HL-60 (cell line): Measurements from ENCODE around the gene PODNL1.

Experiments used
- CTCF ChIP-seq: IDR thresholded peaks from one replicate; pipeline ENCODE4 v1.5.1; 2011; ENCODE audit warnings: low read length, control low read depth, inconsistent platforms; ENCODE audit not compliant: insufficient read depth
- GABPA ChIP-seq: IDR thresholded peaks from 2 replicates; pipeline ENCODE4 v1.6.1; 2012; ENCODE audit warnings: low read depth
- POLR2AphosphoS5 ChIP-seq: IDR thresholded peaks from 2 replicates; pipeline ENCODE4 v1.6.1; 2012; ENCODE audit warnings: low read depth
- SPI1 ChIP-seq: IDR thresholded peaks from 2 replicates; pipeline ENCODE4 v1.6.1; 2012; ENCODE audit warnings: low read depth, mild to moderate bottlenecking, borderline replicate concordance
- TF ChIP-seq, protein P1 (sequence below): IDR thresholded peaks from 2 replicates; pipeline ENCODE4 v1.6.1; 2012; ENCODE audit warnings: low read depth; ENCODE audit not compliant: insufficient replicate concordance

- no peak for TF ChIP-seq CTCF
- TF ChIP-seq POLR2AphosphoS5: no peak
- TF ChIP-seq SPI1: no peak
- TF ChIP-seq, protein P1, sequence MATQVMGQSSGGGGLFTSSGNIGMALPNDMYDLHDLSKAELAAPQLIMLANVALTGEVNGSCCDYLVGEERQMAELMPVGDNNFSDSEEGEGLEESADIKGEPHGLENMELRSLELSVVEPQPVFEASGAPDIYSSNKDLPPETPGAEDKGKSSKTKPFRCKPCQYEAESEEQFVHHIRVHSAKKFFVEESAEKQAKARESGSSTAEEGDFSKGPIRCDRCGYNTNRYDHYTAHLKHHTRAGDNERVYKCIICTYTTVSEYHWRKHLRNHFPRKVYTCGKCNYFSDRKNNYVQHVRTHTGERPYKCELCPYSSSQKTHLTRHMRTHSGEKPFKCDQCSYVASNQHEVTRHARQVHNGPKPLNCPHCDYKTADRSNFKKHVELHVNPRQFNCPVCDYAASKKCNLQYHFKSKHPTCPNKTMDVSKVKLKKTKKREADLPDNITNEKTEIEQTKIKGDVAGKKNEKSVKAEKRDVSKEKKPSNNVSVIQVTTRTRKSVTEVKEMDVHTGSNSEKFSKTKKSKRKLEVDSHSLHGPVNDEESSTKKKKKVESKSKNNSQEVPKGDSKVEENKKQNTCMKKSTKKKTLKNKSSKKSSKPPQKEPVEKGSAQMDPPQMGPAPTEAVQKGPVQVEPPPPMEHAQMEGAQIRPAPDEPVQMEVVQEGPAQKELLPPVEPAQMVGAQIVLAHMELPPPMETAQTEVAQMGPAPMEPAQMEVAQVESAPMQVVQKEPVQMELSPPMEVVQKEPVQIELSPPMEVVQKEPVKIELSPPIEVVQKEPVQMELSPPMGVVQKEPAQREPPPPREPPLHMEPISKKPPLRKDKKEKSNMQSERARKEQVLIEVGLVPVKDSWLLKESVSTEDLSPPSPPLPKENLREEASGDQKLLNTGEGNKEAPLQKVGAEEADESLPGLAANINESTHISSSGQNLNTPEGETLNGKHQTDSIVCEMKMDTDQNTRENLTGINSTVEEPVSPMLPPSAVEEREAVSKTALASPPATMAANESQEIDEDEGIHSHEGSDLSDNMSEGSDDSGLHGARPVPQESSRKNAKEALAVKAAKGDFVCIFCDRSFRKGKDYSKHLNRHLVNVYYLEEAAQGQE: no peak
- TF ChIP-seq GABPA: no peak
Observed at GRCh38 chr19:13946414-13946813, 8.2 kb upstream of the PODNL1 start.
